ENCODE measurements around the gene KRT79. TPM values are rescaled to one million over a fixed set of nuclear protein-coding genes. Genes with fewer than 3 reads are reported as not detected.

Gene KRT79
- total and polyA plus RNA-seq, 4 donors: 0.02 to 1.5 (median 0.12) TPM; not detected in 1

- no peaks in the 10 kb centered on the region for H3K36me3 ChIP-seq (ENCODE audit: control insufficient read depth in 4 of 4, insufficient read depth in 4 of 4, low read length in 4 of 4)
- WGBS, 2 donors: 90 to 93% methylated on average over 15 of the region's 15 CpGs
- H3K9me3 ChIP-seq (ENCODE audit: control insufficient read depth in 4 of 4, insufficient read depth in 3 of 4, low read length in 3 of 4): peaks cover 0 to 3% (median 0%) of the 10 kb centered on the region in 4 donors
- no peak for ATAC-seq (ENCODE audit: insufficient read depth, low FRiP score)
- H3K4me3 ChIP-seq: no peak overlapping the region
- peaks cover 0 to 6% (median 2%) of the 10 kb centered on the region in 5 donors for H3K4me1 ChIP-seq (ENCODE audit: control insufficient read depth in 5 of 5, insufficient read depth in 5 of 5, low read length in 5 of 5)
- no peak overlapping the region for H3K27ac ChIP-seq (ENCODE audit: low read depth in 1 of 2, low read length in 1 of 2)
- no peak for TF ChIP-seq CTCF (IDR thresholded peaks at IDR 0.05; ENCODE audit: control extremely low read depth, extremely low read depth)
- DNase-seq: no peak
- no peak overlapping the region for H3K9ac ChIP-seq (ENCODE audit: insufficient read depth in 1 of 2, low read length in 2 of 2)
- H3K27me3 ChIP-seq (ENCODE audit: control insufficient read depth in 3 of 3, insufficient read depth in 3 of 3, low read length in 2 of 3): peaks cover 3 to 35% (median 3%) of the 10 kb centered on the region in 3 donors
Measured at GRCh38 chr12:52823761-52824450, 10.2 kb downstream of the KRT79 start.

GRCh38 chr12:52822771-52823510, 11.2 kb downstream of the KRT79 start:
- Histone ChIP-seq H3K27me3 (ENCODE audit: control insufficient read depth in 3 of 3, insufficient read depth in 3 of 3, low read length in 2 of 3) (peaks cover 3 to 33% (median 3%) of the 10 kb centered on the region in 3 donors), H3K27ac (ENCODE audit: low read depth in 1 of 2, low read length in 1 of 2) (no peak overlapping the region), H3K4me1 (ENCODE audit: control insufficient read depth in 5 of 5, insufficient read depth in 5 of 5, low read length in 5 of 5) (peaks cover 0 to 14% (median 5%) of the 10 kb centered on the region in 5 donors), H3K36me3 (ENCODE audit: control insufficient read depth in 4 of 4, insufficient read depth in 4 of 4, low read length in 4 of 4) (no peaks in the 10 kb centered on the region), H3K9me3 (ENCODE audit: control insufficient read depth in 4 of 4, insufficient read depth in 3 of 4, low read length in 3 of 4) (peaks cover 0 to 3% (median 0%) of the 10 kb centered on the region in 4 donors), H3K4me3 (no peak overlapping the region), H3K9ac (ENCODE audit: insufficient read depth in 1 of 2, low read length in 2 of 2) (no peak overlapping the region)
- 73 to 77% methylated on average over 16 of the region's 16 CpGs for WGBS, 2 donors
- ATAC-seq (ENCODE audit: insufficient read depth, low FRiP score) (no peak), DNase-seq (no peak)
- no peak for TF ChIP-seq CTCF (IDR thresholded peaks at IDR 0.05; ENCODE audit: control extremely low read depth, extremely low read depth)

- H3K4me1 ChIP-seq (ENCODE audit: control insufficient read depth in 5 of 5, insufficient read depth in 5 of 5, low read length in 5 of 5): peaks cover 0 to 12% (median 5%) of the 10 kb centered on the region in 5 donors
- no peak overlapping the region for H3K4me3 ChIP-seq
- no peak overlapping the region for H3K9ac ChIP-seq (ENCODE audit: insufficient read depth in 1 of 2, low read length in 2 of 2)
- 82% methylated on average over 10 of the region's 10 CpGs for WGBS, 2 donors
- peaks cover 0 to 3% (median 0%) of the 10 kb centered on the region in 4 donors for H3K9me3 ChIP-seq (ENCODE audit: control insufficient read depth in 4 of 4, insufficient read depth in 3 of 4, low read length in 3 of 4)
- no peak for TF ChIP-seq CTCF (IDR thresholded peaks at IDR 0.05; ENCODE audit: control extremely low read depth, extremely low read depth)
- ATAC-seq (ENCODE audit: insufficient read depth, low FRiP score) (no peak), DNase-seq (no peak)
- H3K27ac ChIP-seq (ENCODE audit: low read depth in 1 of 2, low read length in 1 of 2): no peak overlapping the region
- H3K27me3 ChIP-seq (ENCODE audit: control insufficient read depth in 3 of 3, insufficient read depth in 3 of 3, low read length in 2 of 3): peaks cover 3 to 38% (median 3%) of the 10 kb centered on the region in 3 donors
- H3K36me3 ChIP-seq (ENCODE audit: control insufficient read depth in 4 of 4, insufficient read depth in 4 of 4, low read length in 4 of 4): no peaks in the 10 kb centered on the region
Measured at GRCh38 chr12:52821826-52822660, 12.1 kb downstream of the KRT79 start.

Measured in lung (tissue), 12 donors.